ENCODE data around the gene NECTIN2.
"Not testable (repeated sequence)": the region's sequence is repeated elsewhere in the genome, so short reads cannot be mapped to it uniquely, and the experiment has no call there.

NECTIN2 gene

GRCh38 chr19:44908836-44909261 is 62.8 kb downstream of the NECTIN2 start:
- no peak for DNase-seq (ENCODE audit: low read depth)

GRCh38 chr19:44909775-44910174 is 63.7 kb downstream of the NECTIN2 start:
- DNase-seq (ENCODE audit: low read depth) = no peak

- not testable (repeated sequence) for DNase-seq (ENCODE audit: low read depth)
Measured at GRCh38 chr19:44911896-44912295, 65.8 kb downstream of the NECTIN2 start.

- DNase-seq (ENCODE audit: low read depth) = no peak
Measured at GRCh38 chr19:44912854-44913253, 66.8 kb downstream of the NECTIN2 start.

- not testable (repeated sequence) for DNase-seq (ENCODE audit: low read depth)
Measured at GRCh38 chr19:44913512-44914432, 67.7 kb downstream of the NECTIN2 start.

DNA sequence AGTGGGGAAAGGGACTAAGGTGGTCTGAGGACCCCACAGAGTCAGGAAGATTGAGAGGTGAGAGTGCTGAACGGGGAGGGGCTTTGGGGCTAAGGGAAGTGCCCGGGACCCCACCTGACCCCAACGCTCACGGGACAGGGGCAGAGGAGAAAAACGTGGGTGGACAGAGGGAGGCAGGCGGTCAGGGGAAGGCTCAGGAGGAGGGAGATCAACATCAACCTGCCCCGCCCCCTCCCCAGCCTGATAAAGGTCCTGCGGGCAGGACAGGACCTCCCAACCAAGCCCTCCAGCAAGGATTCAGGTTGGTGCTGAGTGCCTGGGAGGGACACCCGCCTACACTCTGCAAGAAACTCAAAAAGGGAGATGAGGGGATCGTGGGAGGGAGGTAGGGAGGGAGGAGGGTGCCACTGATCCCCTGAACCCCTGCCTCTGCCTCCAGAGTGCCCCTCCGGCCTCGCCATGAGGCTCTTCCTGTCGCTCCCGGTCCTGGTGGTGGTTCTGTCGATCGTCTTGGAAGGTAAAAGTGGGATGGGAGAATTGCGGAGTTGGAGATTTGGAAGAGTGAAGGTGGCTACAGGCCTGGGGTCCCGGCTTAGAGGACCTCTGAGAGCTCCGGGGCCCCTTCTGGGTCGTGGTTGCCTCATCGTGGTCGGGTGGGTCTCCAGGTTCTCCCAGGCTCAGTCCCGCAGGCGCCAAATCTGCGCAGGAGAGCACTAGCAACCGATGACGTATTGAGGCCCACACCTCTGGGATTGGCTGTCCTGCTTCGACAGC is 68.5 kb downstream of the NECTIN2 start, which contains the start of gene APOC1:
Gene APOC1, plus strand, starts transcription at position 176 of the 774 bp plus-strand sequence. Its CDS starts 284 bp downstream, at position 460.
- DNase-seq (ENCODE audit: low read depth) = peak; percentile 55

DNA sequence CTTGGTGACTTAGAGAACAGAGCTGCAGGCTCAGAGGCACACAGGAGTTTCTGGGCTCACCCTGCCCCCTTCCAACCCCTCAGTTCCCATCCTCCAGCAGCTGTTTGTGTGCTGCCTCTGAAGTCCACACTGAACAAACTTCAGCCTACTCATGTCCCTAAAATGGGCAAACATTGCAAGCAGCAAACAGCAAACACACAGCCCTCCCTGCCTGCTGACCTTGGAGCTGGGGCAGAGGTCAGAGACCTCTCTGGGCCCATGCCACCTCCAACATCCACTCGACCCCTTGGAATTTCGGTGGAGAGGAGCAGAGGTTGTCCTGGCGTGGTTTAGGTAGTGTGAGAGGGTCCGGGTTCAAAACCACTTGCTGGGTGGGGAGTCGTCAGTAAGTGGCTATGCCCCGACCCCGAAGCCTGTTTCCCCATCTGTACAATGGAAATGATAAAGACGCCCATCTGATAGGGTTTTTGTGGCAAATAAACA is 78.2 kb downstream of the NECTIN2 start:
- DNase-seq (ENCODE audit: low read depth) = no peak

GRCh38 chr19:44925114-44925891 is 79.2 kb downstream of the NECTIN2 start:
- no peak for DNase-seq (ENCODE audit: low read depth)

DNA sequence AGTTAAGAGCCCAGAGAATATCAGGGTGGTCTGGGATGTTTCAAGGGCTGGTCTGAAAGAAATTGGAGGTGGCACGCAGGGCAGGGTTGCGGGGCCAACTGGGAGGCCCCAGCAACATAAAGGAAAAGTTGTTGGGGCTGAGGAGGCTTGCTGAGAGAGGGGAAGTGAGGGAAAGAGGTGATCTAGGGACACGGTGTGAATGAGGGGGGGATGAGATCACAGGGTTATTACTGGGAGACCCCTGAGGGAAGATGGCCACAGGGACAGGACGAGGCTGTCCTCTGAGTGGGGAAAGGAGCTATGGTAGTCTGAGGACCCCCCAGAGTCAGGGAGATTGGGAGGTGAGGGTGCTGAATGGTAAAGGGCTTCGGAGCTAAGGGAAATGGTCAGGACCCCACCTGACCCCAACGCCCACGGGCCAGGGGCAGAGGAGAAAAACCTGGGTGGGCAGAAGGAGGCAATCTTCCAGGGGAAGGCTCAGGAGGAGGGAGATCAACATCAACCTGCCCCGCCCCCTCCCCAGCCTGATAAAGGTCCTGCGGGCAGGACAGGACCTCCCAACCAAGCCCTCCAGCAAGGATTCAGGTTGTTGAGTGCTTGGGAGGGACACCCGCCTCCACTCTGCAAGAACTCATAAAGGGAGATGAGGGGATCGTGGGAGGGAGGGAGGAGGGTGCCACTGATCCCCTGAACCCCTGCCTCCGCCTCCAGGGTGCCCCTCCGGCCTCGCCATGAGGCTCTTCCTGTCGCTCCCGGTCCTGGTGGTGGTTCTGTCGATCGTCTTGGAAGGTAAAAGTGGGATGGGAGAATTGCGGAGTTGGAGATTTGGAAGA is 80.4 kb downstream of the NECTIN2 start:
- not testable (repeated sequence) for DNase-seq (ENCODE audit: low read depth)

- DNase-seq (ENCODE audit: low read depth) = no peak
Measured at GRCh38 chr19:44927746-44928145, 81.6 kb downstream of the NECTIN2 start.

DNA sequence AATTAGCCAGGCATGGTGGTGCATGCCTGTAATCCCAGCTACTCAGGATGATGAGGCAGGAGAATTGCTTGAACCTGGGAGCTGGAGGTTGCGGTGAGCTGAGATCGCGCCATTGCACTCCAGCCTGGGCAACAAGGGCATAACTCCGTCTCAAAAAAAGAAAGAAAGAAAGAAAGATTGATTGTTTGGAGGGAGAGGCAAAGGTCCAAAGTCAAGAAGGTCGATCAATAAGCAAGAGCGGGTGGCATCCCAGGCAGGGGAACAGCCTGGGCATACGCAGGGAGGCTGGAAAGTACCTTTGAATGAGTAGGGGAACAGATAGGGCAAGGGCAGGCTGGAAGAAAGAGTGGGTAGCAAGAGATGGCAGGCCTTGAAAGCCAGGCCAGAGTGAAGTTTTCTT is 84.0 kb downstream of the NECTIN2 start:
- no peak for DNase-seq (ENCODE audit: low read depth)

GRCh38 chr19:44931541-44931940 is 85.4 kb downstream of the NECTIN2 start:
- DNase-seq (ENCODE audit: low read depth) = no peak

All from stimulated activated CD8-positive, alpha-beta memory T cell treated with anti-CD3 and anti-CD28 coated beads, Interleukin-12 subunit alpha, Interleukin-12 subunit beta, amount 100 ng/mL, for 4 hours (primary cell).